Measurements from ENCODE around the gene CABLES2.

GRCh38 chr20:62339647-62340062 lies 67.4 kb downstream of the CABLES2 start:
- TF ChIP-seq CTCF (conservative IDR thresholded peaks at IDR 0.05; ENCODE audit: low read length), result no peak
- TF ChIP-seq EZH2phosphoT487 (IDR thresholded peaks at IDR 0.05; ENCODE audit: borderline replicate concordance), result no peak
